GM12892 (cell line): ENCODE data around the gene ERH.

Experiments used
- DNase-seq: peaks from one replicate; pipeline ENCODE4 v3.0.0; 2011; ENCODE audit not compliant: insufficient read length
- FAIRE-seq: peaks from 2 replicates; lab custom pipeline; 2011; peaks lifted over from hg19 to GRCh38; lab: Jason Lieb, UNC
- POLR2A ChIP-seq: IDR thresholded peaks from 2 replicates; pipeline ENCODE4 v1.6.1; 2011; ENCODE audit warnings: low read depth, low read length, control low read depth
- POLR2AphosphoS5 ChIP-seq: IDR thresholded peaks from 2 replicates; pipeline ENCODE4 v1.6.1; 2011; ENCODE audit warnings: low read depth, low read length, control low read depth
- TAF1 ChIP-seq: IDR thresholded peaks from 2 replicates; pipeline ENCODE4 v1.6.1; 2011; ENCODE audit warnings: low read depth, mild to moderate bottlenecking, control low read depth, low read length, borderline replicate concordance

Gene ERH

GRCh38 chr14:69363055-69363454, 35.0 kb downstream of the ERH start:
- DNase-seq (no peak), FAIRE-seq (no peak)
- TF ChIP-seq TAF1 (no peak), POLR2AphosphoS5 (no peak), POLR2A (no peak)

DNA sequence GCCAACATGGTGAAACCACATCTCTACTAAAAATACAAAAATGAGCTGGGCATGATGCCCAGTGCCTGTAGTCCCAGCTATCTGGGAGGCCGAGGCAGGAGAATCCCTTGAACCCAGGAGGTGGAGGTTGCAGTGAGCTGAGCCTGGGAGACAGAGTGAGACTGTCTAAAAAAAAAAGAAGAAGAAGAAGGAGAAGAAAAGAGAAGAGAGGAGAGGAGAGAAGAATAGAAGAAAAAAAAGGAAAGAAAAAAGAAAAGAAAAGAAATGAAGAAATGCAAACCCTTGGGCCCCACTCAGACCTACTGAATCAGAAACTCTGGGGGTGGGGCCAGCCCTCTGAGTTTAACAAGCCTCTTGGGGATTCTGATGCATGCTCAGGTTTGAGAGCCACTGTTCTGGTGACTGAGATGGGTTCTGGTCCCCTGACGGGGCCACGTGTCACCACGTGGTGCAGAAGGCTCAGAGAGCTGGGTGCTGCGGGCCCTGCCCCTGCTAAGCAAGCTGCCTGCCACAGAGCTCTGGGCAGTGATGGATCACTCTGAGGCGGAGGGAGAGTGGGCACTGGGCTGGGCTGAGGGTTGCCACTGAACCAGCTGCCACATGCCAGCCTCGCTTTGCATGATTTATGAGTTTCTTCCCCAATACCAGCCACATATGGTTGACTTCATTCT, 37.5 kb downstream of the ERH start:
- FAIRE-seq, result peak; percentile 62
- TF ChIP-seq TAF1 (no peak), POLR2A (no peak), POLR2AphosphoS5 (no peak)
- DNase-seq, result no peak

- DNase-seq (no peak), FAIRE-seq (no peak)
- no peak for TF ChIP-seq POLR2AphosphoS5
- no peak for TF ChIP-seq TAF1
- TF ChIP-seq POLR2A, result no peak
Measured at GRCh38 chr14:69358966-69359365, 39.1 kb downstream of the ERH start.

- FAIRE-seq (peak; percentile 5), DNase-seq (no peak)
- TF ChIP-seq POLR2A (no peak), POLR2AphosphoS5 (no peak), TAF1 (no peak)
Measured at GRCh38 chr14:69358233-69358963, 39.7 kb downstream of the ERH start.

GRCh38 chr14:69357544-69358200, 40.4 kb downstream of the ERH start:
- DNase-seq, result no peak
- peak; percentile 17 for FAIRE-seq
- no peak for TF ChIP-seq TAF1
- no peak for TF ChIP-seq POLR2AphosphoS5
- TF ChIP-seq POLR2A, result no peak

DNA sequence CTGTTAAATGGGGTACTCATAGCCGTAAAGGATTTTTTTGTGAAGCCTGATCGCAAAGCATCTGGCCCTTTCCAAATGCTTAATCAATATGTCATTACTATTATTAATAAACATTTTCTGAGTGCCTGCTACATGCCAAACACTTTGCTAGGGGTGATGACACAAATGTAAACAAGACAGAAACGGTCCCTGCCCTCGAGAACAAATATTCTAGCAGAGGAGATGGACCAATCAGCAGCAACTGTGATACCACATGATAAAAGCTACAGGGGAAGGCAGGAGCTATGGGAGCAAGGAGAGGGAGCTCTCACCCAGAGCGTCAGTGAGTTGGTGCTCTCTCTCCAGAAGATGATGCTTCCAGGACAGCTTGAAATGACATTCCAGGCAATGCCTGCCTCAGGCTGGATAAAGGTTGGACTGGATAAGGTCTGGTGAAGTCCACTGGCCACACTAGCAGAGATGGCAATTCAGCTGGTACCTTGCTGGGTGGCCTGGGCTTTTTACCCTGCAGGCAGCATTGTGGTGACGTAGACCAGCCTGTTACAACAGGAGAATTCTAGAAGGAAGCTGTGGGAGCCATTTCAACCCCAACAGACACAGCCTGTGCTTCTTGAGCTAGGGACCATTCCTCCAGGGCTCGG, 41.1 kb downstream of the ERH start:
- TF ChIP-seq POLR2A, result no peak
- no peak for TF ChIP-seq TAF1
- no peak for TF ChIP-seq POLR2AphosphoS5
- DNase-seq, result no peak
- no peak for FAIRE-seq

DNA sequence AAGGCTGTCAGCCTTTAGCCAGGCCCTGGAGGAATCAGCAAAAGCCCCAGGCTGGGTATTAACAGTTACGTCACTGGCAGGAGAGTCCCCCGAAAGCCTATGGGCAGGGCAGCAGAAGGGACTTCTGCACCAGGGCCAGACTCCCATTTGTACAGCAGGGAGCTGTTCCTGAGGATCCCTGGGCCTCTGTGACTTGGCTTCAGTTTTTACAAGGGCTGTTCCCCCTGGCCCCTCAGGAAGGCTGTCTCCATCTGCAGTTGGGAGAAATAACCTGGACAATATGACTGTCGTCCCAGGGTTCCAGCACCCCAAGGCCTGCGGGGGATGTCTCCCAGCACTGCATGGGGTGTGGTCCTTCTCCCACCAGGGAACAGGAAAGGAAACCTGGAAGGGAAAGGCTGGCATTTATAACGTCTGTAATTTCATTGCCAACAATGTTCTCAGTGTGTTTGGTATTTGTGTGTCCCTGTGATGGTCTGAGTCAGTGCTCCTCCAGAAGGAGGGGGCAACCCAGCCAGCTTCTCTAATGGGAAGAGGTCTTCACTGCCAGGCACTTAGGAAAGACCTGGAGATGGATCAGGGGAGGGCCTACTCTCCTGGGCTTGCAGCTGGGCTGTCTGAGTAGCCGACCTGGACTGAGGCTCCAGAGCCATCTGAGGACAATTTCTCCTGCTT, 42.4 kb downstream of the ERH start:
- TF ChIP-seq POLR2AphosphoS5 (no peak), TAF1 (no peak), POLR2A (no peak)
- FAIRE-seq (peak; percentile 72), DNase-seq (no peak)

DNA sequence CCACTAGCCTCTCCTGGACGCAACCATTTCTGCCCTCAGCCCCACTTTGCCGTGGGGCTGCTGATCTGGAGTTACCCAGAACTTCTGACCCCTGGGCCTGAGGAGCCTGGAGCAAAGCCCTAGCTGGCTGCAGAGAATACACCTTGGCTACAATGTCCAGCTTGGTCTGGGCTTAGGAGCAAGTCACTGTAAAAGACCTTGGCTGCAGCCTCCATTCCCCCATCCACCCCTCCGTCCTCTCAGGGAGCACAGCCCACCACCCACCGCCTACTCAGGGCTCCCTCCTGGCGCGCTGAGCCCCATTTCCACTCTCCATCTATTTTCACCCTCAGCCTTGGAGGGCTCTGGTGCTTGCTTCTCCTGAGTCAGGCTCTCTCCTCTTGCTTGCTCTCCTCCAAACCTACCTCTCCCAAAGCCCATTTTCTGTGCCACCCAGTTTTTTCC, 42.9 kb downstream of the ERH start:
- TF ChIP-seq POLR2AphosphoS5, result no peak
- no peak for TF ChIP-seq TAF1
- no peak; the same call in 1 of the 2 replicates for TF ChIP-seq POLR2A
- DNase-seq, result no peak
- no peak for FAIRE-seq

DNA sequence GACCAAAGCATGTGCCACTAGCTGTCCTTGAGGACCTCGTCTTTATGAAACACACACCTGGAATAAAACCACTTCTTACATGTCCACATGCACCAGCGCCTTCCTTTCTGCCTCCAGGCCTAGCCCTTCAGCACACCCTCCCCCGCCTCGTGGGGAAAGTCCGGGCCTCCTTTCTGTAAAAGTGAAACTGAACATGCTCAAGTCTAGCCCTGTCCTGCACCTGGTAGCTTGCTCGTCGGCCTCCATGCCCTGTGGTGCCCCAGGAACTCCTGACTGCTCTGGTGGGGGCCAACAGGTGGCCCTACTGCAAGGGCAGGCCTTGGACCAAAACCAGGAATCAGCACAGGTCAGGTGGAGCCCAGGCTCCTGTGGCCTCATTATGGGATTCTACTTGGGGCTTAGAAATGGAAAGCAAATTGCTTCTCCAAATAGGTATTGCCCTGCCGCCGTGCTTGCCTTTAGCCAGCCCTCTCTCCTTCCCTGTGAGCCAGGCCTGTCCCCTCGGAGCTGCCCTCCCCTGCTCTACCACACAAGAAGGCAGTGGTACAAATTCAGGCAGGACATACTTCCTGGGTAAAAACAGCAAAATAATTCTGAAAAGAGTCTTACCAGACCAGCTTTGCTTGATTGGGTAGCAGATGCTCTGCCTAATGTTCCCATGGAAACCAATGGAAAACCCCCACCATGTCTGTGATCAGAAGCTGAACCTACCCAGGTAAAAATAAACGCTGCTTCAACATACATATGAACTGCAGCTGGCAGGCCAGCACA, 43.5 kb downstream of the ERH start:
- TF ChIP-seq POLR2AphosphoS5 (peak; percentile 31; the same call in 1 of the 2 replicates), TAF1 (peak; percentile 35; the same call in 1 of the 2 replicates), POLR2A (no peak; the same call in 1 of the 2 replicates)
- FAIRE-seq (peak; percentile 99), DNase-seq (peak; percentile 89)

- no peak for DNase-seq
- no peak for FAIRE-seq
- no peak for TF ChIP-seq TAF1
- no peak for TF ChIP-seq POLR2AphosphoS5
- no peak for TF ChIP-seq POLR2A
Measured at GRCh38 chr14:69353168-69353567, 44.9 kb downstream of the ERH start.
